Superior temporal gyrus (tissue), 1 donor: ENCODE results near the gene VSX1.

Source experiments
- DNase-seq: peaks from one replicate; pipeline ENCODE4 v3.0.0-alpha.2; 2016; ENCODE audit errors: extremely low spot score

Gene VSX1

GRCh38 chr20:25040438-25040831 is 41.5 kb downstream of the VSX1 start:
- DNase-seq: peak; percentile 45

DNA sequence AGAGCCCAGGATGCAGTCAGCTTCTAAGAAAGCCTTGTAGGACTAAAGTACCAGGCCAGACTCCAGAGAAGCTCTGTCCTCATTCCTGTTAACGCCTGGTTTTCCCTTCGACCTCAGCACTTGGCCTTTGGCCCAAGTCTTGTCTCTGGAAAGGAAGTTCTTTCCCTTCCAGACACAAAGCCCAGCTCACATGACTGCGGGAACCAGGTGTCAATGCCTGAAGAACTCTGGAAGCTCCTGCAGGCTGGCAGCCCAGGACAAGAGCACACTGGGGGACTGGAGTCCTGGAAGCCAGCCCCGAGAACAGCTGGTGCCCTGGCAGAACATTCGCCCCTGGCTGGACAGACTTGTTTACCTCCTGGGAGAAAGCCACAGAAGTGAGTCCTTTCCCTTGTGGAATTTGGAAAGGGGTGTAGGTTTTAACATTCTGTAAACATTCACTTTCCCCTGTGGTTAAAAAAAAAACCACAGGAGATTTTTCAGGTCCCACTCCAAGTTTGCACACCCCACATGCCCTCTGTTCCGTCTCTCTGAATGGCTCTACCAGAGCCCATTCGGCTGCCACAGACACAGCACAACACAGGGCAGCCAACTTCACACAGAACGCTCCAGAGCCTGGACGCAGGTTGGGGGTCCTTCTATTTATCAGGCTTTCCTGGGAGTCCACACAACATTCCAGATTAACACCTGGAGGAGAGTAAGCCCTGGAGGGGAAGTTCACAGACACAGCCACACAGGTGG is 42.1 kb downstream of the VSX1 start:
- DNase-seq: peak; percentile 83

DNA sequence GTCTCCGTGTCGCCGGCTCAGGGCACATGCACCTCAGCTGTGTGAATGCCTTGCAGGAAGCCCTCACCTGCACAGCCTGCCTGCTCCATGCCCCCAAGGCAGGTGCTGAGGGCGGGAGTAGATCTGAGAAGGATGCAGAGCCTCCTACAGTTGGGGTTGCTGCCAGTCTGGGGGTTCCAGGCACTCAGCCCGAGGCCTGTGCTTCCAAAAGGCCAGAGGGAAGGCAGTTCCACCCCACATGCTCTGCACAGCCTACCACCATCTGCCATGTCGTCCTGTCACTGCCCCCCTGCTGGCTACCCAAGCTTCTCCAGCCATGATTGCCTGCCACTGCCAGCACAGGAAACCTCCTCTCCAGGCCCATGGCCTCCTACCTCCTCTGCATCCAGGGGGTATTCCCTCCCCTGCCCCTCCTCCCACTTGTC is 43.3 kb downstream of the VSX1 start:
- no peak for DNase-seq

DNA sequence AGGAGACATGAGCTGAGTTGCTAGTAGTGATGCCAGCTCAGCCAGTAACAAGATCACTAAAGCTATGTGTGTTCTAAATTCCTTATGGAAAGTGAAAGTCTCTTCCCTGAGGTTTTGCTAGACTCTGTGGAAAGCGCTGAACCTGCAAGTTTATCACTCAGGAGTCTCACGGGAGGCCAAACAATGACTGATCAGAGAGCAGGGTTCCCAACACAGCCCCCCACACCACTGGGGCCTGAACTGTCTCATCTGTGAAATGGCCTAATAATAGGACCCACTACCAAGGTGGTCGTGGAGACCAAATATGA is 43.9 kb downstream of the VSX1 start:
- DNase-seq: no peak

DNA sequence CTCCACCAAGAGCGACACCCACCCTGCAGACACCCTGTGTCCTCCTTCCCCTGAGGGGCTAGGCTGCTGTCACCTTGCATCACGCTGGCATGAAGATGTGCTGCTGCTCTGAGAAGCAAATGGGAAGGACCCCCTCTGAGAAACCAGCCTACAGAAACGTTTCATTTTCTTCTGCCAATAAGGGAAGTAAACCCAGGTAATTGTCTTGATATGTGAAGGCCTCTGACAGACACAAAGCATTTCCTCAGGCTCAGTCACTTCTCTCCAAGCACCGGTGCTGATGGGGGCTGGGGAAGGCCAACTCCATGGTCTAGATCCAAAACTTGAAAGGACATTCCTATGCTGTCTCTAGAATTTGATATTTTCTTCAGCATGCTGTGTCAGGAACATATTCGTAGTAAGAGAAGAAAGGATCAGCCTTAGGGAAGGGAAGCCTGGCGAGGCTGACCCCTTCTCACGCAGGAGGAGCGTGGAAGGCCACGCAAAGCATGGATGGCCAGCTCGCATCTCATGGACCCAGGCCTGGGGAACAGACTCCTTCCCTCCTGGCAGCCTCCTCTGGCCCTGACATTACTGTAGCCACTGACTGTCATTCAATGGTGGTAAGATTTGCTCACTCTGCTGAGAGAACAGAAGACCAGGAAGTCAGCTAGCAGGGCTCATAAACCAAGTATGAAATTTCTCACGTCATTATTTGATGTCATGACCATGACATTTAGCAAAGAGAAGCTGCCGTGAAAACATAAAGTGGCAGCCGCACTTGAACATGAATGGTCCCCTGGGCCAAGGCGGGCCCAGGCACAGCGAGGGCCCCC is 44.4 kb downstream of the VSX1 start:
- peak; percentile 21 for DNase-seq

DNA sequence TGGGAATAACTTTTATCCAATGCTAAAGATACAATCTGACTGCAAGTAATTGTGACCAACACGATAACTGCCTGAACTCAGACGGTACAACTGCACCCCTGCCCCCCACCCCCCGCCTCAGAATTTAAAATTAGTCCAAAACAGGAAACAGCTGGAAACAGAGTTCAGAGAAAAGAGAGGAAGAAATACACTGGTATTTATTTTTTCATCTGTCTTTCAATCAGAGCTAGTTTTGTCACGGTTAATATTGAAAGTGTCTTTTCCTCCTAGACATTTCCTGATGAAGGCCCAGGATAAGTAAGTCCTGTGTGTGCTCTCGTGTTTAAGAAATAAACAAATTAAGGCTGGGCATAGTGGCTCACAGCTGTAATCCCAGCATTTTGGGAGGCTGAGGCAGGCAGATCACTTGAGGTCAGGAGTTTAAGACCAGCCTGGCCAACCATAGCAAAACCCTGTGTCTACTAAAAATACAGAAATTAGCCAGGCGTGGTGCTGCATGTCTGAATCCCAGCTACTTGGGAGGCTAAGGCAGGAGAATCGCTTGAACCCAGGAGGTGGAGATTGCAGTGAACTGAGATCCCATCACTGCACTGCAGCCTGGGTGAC is 45.5 kb downstream of the VSX1 start:
- no peak for DNase-seq

- peak; percentile 62 for DNase-seq
Measured at GRCh38 chr20:25035921-25036320, 46.0 kb downstream of the VSX1 start.

DNA sequence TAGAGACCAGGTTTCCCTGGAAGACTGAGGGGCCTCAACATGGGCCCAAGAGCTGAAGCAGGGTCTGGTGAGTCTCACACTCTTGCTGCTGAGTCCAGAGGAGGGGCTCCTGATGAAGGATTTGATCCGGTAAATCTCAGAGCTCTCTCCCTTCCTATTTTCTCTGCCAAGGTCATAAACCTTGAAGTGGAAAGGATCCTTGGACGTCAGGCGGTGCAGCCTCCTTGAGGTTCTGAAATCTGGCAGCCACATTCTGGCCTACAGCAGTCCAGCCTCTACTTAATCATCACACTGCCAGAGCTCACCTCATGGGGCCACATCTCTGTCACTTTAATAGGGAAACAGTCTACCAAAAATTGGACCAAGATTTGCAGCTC is 48.0 kb downstream of the VSX1 start:
- DNase-seq: no peak

- no peak for DNase-seq
Measured at GRCh38 chr20:25033265-25033923, 48.5 kb downstream of the VSX1 start.

- peak; percentile 97 for DNase-seq
Measured at GRCh38 chr20:25032478-25033264, 49.3 kb downstream of the VSX1 start.

DNA sequence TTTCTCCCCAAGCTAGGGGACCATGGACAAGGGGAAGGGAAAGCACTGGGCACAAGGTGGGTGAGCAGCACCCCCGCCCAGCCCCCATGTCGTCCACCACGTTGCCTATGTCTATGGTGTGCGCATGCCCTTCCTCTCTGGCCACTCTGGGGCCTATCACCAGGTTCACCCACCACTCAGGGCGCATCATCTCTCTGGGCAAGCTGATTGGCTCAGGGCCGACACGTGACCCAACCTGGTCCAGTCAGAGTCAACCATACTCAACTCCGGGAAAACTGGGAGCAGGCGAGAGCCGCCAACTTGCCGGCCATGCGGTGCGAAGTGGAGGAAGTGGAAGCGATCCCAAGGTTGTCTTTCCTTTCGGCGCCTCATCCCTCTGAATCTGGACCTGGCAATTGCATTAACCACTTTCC is 49.9 kb downstream of the VSX1 start:
- DNase-seq: peak; percentile 75

- no peak for DNase-seq
Measured at GRCh38 chr20:25031241-25031640, 50.7 kb downstream of the VSX1 start.

DNA sequence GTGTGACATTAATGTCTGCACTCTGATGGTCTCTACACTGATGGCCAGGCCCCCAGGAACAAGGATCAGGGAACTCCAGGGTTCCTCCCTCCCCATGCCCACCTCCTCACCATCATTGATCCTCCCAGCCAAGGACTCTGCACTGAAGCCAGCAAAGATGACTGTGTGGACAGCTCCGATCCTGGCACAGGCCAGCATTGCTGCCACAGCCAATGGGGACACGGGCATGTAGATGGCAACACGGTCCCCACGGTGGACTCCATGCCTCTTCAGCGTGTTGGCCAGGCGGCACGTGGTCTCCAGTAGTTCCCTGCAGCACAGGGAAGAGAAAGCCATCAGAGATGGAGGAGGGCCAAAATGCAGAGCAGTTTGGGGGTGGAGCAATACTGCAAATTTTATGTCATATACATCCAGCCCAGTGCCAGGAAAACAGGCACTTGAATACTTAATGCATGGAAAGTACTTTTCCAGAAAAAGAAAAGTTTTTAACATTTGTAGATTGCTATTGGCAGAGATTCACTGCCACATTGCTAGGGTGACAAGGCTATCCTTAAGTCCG is 51.2 kb downstream of the VSX1 start:
- DNase-seq: peak; percentile 30

GRCh38 chr20:25030007-25030648 is 51.8 kb downstream of the VSX1 start:
- peak; percentile 75 for DNase-seq

DNA sequence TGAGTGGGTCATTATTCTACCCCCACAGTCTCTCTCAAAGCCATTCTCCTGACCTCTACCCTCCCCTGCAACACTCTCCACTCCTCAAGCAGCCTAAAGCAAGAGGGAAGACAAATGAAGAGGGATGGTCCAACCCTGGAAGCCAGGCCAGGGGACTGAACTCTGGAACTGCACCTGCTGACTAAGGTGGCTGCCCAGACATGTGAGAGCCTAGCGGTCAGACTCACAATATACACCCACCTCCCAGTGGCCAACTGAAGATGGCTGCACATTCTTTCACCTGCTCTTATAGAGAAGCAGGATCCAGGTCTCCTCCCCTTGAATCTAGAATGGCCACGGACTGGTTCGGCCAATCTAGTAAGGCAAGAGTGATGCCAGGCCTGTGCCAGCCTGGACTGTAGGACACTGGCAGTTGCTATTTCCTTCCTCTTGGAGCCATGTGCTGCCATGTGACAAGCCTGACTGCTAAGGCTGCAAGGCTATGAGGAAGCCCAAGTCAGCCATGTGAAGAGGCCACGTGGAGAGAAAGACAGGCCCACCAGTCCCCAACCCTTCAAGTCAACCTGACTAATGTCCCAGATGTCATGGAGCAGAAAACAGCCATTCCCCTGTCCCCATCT is 55.8 kb downstream of the VSX1 start:
- no peak for DNase-seq
